HG03108 (cell line): ENCODE data around the gene SLC25A27.

Experiments used
- ATAC-seq: cut with Tn5 transposase; IDR thresholded peaks from one replicate; pipeline ENCODE4 v1.9.1; 2021; ENCODE audit warnings: moderate library complexity; ENCODE audit not compliant: unreplicated experiment

SLC25A27 gene

DNA sequence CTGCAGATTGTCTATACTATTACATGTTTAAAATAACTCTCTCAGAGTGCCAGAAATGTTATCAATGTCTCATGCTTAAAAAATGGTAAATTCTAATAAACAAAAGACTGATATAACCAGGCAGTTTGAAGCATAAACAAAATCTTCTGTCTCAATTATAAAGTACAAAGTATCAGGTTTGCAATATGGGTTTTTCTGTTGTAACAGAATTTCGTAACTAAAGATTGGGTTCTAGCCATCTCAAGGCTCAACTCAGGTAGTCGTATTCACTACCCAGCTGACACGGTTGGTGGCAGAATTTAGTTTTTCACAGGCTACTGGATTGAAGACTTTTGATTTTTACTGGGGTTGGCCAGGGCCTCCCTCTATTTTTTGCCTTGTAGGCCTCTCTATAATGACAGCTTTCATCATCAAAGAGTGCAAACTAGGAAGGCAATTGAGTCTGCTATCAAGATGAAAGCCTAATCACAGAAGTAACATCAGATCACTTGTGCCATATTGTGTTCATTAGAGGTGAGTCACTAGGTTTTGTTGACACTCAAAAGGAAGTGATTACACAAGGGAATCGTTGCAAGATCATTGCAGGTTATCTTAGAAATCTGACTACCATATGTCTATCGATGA is 3.8 kb upstream of the SLC25A27 start:
- ATAC-seq: no peak

DNA sequence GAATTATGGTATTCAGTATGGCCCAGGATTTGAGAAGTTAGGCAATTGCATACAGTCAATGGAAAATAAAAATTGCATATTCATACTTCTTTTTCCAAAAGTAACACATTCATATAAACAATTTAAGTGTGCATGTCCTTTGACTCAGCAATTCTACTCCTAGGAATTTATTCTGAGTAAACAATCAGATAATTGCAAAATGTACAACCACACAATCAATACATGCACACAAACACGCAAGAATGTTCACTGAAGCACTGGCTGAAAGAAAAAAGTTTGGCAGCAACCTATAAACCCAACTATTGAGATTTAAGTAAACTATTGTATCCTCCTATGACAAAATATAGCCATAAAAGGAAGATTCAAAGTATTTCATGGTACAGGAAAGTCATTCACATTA is 1.8 kb upstream of the SLC25A27 start:
- ATAC-seq: no peak

DNA sequence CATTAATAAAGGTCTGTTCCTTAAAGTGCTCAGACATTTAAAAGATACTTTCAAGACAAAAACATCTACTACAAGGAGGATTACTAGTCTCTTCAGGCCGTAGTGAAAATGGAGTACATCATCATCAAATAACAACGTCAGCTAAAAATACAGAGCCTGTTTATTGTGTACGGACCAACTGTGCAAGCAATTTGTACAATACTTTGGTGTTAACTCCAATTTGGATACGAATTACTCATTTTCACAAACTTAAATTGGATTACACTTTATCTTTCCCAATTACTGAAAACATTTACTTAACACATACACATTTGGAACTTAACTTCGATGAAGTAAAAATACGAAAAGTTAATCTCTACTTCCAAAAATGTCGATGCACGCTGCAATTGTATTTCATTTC is 959 bp upstream of the SLC25A27 start:
- no peak for ATAC-seq

DNA sequence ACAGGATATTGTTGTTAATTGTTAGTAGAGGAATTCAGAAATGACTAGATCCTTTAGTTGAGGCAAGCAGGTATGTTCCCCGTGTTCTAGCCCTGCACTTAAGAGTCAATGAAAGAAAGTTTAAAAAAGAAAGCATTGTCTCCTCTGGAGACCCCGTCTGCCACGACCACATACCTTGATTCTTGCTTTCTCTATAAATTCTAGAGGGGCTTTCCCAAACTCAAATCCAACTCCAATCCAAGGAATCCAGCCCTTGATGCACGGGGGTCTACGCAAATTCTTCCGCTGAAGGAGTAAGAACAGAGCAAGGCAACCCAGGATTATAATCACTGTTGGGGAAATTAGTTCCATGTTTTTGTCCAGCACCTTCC is 558 bp upstream of the SLC25A27 start:
- ATAC-seq: no peak

DNA sequence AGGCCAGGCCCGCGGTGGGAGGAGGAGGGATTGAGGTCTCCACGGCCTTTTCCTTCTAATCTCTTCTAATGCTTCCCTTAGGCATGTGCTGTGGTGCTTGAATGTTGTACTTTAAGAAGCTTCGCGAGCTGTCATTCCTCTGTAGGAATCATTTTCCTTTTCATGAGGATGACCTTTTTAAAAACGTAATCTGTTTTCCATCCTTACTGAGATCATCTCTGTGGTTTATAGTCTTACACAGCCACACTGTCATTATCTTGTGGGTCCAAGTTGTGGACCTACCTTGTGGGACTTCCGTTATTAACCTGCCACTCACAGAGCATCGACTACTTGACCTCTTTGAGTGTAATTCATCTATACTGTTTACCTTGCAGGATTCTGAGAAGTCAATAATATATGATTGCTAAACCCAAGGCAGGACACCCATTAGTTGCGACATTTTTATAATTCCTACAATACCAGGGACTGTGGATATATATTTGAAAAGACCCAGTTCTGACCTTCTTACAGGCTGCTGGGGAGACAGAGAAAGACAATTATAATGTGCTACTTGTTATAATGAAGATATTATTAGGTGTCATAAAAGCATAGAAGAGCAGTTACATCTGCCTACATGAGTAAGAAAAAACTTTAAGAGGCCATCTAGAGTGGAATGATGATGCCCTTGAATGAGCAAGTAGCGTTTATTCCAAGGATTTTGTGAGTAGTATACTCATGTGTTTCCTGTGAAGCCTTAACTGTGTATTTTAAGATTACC is 842 bp downstream of the SLC25A27 start:
- ATAC-seq: no peak

DNA sequence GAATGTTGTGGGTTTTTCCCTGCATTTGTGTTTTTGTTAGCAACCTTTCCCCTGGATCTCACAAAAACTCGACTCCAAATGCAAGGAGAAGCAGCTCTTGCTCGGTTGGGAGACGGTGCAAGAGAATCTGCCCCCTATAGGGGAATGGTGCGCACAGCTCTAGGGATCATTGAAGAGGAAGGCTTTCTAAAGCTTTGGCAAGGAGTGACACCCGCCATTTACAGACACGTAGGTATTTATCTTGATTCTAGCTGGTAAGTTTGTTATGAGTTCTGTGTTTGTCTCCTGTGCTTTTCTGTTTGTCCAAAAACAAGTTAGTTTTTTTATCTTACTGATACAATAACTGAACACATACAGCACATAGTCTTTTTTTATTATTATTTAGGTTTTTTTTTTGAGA is 3.0 kb downstream of the SLC25A27 start:
- ATAC-seq: no peak

DNA sequence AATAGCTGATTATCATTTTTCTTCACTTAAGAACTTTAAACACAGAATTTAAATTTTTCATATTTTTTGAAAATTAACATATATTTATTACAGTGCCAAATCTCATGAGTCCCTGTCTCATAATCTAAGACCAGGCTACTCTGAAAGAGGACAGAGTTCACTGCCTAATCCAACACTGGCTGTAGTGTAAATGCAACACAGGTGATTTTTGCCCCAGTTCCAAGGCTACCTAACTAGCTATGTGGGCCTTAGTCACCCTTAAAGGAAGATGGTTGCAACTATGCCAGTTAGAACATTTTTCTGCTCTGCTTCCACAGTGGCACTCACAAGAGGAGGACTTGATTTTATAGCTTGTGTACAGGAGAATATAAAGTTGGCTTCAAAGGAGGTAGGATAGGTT is 4.9 kb downstream of the SLC25A27 start:
- no peak for ATAC-seq

DNA sequence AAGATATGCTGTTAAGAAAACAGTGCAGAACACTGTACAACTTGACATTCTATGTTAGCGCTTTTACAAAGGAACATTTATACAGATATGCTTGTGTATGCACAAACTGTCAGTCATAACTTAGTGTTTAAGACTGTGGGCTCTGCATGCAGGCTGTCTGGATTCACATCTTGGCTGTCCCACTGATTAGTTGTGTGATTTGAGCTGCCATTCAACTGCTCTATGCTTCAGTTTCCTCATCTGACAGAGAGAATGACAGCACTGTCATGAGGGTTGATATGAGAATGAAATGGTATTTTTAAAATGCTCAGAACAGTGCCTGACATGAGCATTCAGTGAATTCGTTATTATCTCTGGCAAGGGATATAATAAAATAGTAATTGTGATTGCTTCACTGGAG is 8.7 kb downstream of the SLC25A27 start:
- ATAC-seq: no peak

DNA sequence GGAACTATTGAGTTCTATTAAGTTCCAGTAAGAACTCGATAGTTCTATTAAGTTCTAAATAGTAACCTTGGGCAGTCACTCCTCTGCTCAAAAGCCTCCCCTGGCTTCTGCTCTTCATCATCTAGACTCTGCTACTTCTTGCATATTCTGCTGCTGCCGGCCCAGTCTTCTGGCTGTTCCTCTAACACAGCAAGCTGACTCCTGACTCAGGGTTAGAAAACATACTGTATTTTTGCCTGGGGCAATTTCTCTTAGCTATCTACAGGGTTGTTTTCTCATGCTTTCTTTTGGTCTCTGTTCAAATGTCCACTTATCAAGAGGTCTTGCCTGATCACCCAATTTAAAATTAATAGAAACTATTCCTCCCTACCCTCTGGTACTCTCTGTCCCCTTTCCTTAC is 14.6 kb downstream of the SLC25A27 start:
- ATAC-seq: no peak

DNA sequence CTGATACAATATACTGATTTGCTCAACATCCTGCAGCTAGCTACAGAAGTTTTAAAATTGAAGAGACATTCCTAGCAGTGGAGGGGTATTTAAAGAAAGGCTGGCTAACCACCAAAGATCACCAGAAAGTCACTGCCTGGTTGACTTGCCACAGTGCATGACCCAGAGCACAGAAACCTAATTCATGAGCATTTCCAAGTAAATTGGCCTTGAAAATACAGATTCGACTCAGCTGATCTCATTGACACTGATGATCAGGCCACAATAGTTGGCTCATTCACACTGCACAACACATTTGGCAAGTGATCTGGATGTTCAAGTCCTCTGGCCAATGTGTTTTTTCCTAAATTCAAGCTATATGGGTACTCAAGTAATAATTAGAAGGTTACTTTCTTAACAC is 21.6 kb downstream of the SLC25A27 start:
- ATAC-seq: no peak

DNA sequence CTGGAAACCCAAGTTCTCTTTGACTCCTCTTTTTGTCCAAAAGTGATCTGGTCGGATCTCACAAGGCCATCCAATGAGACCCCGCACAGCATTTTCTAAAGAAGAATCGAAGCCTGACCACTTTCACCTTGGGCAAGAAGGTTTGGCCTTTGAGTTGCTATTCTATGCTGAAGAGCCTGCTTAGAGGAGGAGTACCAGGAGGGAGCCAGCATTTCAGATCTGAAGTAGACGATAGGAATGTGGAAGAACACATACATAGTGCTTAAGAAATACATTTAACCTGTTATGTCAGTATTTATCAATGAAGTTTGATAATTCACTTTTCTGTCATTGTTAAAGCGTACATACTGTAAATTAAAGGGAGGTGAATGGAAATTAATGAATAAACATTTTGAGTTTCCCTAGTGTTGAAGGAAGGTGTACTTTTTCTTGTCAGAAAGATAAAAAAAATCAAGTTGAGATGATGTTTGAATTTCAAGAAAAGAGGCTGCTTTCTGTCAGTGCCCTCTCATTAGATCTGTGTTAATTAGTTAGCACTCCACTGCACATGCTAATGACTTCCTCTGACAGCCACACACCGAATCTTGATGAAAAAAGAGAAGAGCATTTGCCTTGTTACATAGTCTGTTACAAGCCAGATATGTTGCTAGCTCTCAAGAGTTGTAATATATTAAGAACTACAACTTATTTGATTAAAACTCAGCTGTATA is 24.0 kb downstream of the SLC25A27 start:
- no peak for ATAC-seq

DNA sequence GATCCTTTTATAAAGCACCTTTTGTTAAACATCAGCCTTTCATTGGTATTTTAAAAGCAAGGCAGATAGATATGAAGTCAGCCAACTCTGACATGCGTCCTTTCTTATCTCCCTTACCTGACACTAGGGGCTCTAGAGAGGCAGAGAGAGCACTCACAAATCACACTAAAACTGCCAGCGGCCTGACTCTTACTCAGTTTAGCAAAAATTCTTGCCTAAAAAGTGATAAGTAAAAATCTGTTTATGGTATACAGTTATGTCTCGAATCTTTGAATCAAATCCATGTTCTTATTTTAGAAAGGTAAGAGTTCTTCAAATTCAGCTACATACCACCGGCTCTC is 24.5 kb downstream of the SLC25A27 start:
- no peak for ATAC-seq

DNA sequence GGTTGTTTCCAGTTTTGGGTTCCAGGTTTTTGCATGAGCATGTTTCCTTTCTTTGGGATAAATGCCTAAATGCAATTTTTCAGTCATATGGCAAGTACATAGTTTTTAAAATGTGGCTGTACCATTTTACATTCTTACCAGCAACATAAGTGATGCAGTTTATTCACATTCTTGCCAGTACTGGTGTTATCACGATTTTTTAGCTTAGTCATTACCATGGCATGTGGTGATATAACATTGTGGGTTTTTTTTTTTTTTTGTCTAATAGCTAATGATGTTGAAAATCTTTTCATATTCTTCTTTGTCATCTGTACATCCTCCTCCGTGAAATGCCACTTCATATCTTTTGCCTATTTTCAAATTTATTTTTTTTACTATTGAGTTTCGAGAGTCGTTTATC is 32.0 kb downstream of the SLC25A27 start:
- no peak for ATAC-seq

DNA sequence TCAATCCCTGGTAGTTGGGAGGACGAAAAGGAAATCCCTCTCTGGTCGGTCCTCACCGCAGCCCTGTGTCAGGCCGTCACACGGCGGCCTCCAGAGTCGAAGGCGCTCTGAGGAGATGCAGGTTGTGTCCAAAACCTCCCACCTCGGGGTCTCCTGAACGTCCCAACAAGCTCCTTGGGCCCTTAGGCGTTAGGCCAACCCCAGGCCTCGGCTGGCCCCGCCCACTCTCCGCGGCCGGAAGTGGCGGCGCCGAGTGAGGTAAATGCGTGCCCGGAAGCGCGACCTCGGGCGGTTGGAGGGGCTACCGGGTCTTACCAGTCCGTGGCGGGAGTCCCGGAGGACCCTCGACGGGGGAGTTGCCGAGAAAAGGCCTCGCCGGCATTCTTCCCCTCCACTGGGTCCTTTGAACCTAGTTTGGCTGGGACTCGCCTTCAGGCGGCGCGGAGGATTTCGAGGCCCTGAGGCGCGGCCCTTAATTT is 34.9 kb downstream of the SLC25A27 start, which contains the start of gene TDRD6:
Gene TDRD6, plus strand, starts transcription at position 267 of the 479 bp plus-strand sequence. CDS start 244 bp downstream, outside the sequence.
- ATAC-seq: no peak

DNA sequence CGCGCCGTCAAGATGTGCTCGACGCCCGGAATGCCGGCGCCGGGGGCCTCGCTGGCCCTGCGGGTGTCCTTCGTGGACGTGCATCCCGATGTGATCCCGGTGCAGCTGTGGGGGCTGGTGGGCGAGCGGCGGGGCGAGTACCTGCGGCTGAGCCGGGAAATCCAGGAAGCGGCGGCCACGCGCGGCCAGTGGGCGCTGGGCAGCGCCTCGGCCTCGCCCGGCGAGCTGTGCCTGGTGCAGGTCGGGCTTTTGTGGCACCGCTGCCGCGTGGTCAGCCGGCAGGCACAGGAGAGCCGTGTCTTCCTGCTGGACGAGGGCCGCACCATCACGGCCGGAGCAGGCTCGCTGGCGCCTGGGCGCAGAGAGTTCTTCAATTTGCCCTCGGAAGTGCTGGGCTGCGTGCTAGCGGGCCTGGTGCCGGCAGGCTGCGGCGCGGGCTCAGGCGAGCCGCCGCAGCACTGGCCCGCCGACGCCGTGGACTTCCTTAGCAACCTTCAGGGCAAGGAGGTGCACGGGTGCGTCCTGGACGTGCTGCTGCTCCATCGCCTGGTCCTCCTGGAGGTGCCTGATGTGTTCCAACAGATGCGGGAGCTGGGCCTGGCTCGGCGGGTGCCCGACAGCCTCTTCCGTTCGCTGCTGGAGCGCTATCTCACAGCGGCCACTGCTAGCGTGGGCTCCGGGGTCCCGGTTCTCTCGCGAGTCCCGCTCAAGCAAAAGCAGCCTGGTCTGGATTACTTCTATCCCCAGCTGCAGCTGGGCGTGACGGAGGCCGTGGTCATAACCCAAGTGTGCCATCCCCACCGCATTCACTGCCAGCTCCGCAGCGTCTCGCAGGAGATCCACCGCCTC is 35.6 kb downstream of the SLC25A27 start:
- ATAC-seq: no peak

DNA sequence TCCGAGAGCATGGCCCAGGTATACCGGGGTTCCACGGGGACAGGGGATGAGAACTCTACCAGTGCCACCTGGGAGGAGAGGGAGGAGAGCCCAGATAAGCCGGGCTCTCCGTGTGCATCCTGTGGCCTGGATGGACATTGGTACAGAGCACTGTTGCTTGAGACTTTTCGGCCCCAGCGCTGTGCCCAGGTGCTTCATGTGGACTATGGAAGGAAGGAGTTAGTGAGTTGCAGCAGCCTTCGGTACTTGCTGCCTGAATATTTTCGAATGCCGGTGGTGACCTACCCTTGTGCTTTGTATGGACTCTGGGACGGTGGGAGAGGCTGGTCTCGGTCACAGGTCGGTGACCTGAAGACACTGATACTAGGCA is 36.2 kb downstream of the SLC25A27 start:
- no peak for ATAC-seq

DNA sequence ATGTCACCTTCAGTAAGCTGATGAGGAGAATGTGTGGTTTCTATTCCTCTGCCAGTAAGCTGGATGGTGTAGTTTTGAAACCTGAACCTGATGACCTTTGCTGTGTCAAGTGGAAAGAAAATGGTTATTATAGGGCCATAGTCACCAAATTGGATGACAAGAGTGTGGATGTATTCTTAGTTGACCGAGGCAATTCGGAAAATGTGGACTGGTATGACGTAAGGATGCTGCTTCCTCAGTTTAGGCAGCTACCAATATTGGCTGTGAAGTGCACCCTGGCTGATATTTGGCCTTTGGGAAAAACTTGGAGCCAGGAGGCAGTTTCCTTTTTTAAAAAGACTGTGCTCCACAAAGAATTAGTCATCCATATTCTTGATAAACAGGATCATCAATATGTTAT is 36.9 kb downstream of the SLC25A27 start:
- no peak for ATAC-seq

DNA sequence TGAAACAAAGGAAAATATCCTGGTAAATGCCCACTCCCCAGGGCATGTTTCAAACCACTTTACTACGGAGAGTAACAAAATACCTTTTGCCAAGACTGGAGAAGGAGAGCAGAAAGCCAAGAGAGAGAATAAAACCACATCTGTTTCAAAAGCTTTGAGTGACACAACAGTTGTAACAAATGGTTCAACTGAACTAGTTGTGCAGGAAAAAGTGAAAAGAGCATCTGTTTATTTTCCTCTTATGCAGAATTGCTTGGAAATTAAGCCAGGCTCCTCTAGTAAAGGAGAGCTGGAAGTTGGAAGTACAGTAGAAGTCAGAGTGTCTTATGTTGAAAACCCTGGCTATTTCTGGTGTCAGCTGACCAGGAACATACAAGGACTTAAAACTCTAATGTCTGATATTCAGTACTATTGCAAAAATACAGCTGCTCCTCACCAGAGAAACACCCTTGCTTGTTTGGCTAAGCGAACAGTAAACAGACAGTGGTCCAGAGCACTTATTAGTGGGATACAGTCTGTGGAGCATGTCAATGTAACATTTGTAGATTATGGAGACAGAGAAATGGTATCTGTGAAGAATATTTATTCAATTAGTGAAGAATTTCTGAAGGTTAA is 37.5 kb downstream of the SLC25A27 start:
- ATAC-seq: no peak

DNA sequence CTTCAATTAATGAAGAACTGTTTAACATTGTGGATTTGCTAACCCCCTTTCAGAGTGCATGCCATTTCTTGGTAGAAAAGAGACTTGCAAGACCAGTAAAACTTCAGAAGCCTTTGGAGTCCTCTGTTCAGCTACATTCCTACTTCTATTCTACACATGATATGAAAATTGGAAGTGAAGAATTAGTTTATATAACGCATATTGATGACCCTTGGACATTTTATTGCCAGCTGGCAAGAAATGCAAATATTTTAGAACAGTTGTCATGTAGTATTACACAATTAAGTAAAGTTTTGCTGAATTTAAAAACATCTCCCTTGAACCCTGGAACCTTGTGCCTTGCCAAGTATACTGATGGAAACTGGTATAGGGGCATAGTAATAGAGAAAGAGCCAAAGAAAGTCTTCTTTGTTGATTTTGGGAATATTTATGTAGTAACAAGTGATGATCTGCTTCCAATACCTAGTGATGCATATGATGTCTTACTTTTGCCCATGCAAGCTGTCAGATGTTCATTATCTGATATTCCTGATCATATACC is 38.2 kb downstream of the SLC25A27 start:
- no peak for ATAC-seq

DNA sequence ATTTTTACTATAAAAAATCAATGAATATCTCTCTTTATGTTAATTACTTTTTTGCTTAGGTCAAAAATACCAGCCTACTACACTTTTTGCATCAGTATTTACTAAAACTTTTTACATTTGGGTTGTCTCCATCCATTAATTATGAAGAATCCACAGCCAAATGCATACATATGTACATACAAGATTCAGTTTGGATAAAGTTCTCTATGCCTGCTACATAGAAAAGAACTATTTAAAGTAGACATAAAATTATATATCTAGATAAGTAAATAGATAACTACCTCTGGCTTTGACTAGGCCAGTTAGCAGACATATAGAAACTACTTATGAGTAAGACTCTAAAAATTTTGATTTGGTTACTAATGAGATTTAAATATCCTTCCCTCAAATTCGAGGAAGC is 47.2 kb downstream of the SLC25A27 start:
- ATAC-seq: no peak

DNA sequence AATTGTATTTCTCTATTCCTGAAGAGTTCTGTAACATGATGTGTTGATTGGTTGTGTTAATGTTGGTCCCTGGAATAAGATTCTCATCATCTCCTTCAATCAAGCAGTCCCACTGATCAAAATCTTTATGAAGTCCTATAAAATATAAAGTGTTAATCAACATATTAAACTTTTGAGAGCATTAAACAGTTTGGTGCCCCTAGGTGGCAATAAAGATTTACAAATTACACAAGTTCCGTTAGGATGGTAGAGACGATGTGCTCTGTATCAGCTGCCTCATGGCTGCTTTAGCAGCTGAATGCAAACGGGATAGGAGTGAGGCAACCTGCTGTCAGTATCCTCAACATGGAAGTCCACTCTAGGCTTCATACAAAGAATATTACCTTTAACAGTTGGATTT is 51.8 kb downstream of the SLC25A27 start:
- no peak for ATAC-seq
